ENCODE measurements around the gene PTPRO. TPM values are rescaled to one million over a fixed set of nuclear protein-coding genes. Genes with fewer than 3 reads are reported as not detected.

PTPRO gene
- total RNA-seq, 4 donors from 2014 or later, result 0.19 to 0.94 (median 0.70) TPM

- DNase-seq (no peak), ATAC-seq (peak in 1 of 2 donors; percentile 33)
- no peaks in the 10 kb centered on the region for H3K4me1 ChIP-seq
- H3K27ac ChIP-seq, result no peak overlapping the region
- H3K9me3 ChIP-seq, result no peaks in the 10 kb centered on the region
- intact Hi-C loops (cut with DNase I; ENCODE audit: low total_unique reads), result loop anchor here (5.0 kb wide), 2 partner anchors 48 to 323 kb away; no protein-coding TSS in a partner anchor
- TF ChIP-seq CTCF (IDR thresholded peaks at IDR 0.05 in 4 of 5, conservative IDR thresholded peaks at IDR 0.05 in 1 of 5) (no peak), POLR2A (IDR thresholded peaks at IDR 0.05) (no peak)
- in situ Hi-C loops (cut with MboI; ENCODE audit: low sequenced_read_pairs in 4 of 4), result loop anchor here in 1 of 4 donors (5.0 kb wide), 1 partner anchor 43 kb away; no protein-coding TSS in a partner anchor
- no peaks in the 10 kb centered on the region for H3K27me3 ChIP-seq
- no peaks in the 10 kb centered on the region for H3K36me3 ChIP-seq
- no peak overlapping the region for H3K4me3 ChIP-seq
These were observed 212.0 kb downstream of the PTPRO start for GRCh38 chr12:15534322-15534721.

- TF ChIP-seq POLR2A (IDR thresholded peaks at IDR 0.05), result no peak
- TF ChIP-seq CTCF (IDR thresholded peaks at IDR 0.05 in 4 of 5, conservative IDR thresholded peaks at IDR 0.05 in 1 of 5), result no peak
- peak in 1 of 2 donors; percentile 19 for DNase-seq
- intact Hi-C loops (cut with DNase I; ENCODE audit: low total_unique reads), result loop anchor here (5.0 kb wide), 2 partner anchors 47 to 322 kb away; no protein-coding TSS in a partner anchor
These were observed 212.6 kb downstream of the PTPRO start for GRCh38 chr12:15534874-15535273.

GRCh38 chr12:15535352-15535781 lies 213.1 kb downstream of the PTPRO start:
- Histone ChIP-seq H3K27ac (peak overlapping the region in 2 of 4 donors; percentile 10 to 21), H3K9me3 (no peaks in the 10 kb centered on the region), H3K27me3 (no peaks in the 10 kb centered on the region), H3K4me3 (no peak overlapping the region), H3K36me3 (no peaks in the 10 kb centered on the region), H3K4me1 (no peaks in the 10 kb centered on the region)
- DNase-seq (no peak), ATAC-seq (no peak)
- in situ Hi-C loops (cut with MboI; ENCODE audit: low sequenced_read_pairs in 4 of 4) (no loop called here), intact Hi-C loops (cut with DNase I; ENCODE audit: low total_unique reads) (no loop called here)
- no peak for TF ChIP-seq CTCF (IDR thresholded peaks at IDR 0.05 in 4 of 5, conservative IDR thresholded peaks at IDR 0.05 in 1 of 5)
- no peak for TF ChIP-seq POLR2A (IDR thresholded peaks at IDR 0.05)

More at GRCh38 chr12:15534874-15535273, 212.6 kb downstream of the PTPRO start:
- Histone ChIP-seq H3K9me3 (no peaks in the 10 kb centered on the region), H3K4me1 (no peaks in the 10 kb centered on the region), H3K27ac (peak overlapping the region in 2 of 4 donors; percentile 18 to 21), H3K36me3 (no peaks in the 10 kb centered on the region), H3K27me3 (no peaks in the 10 kb centered on the region), H3K4me3 (no peak overlapping the region)
- in situ Hi-C loops (cut with MboI; ENCODE audit: low sequenced_read_pairs in 4 of 4), result loop anchor here in 1 of 4 donors (5.0 kb wide), 1 partner anchor 42 kb away; no protein-coding TSS in a partner anchor
- no peak for ATAC-seq

GRCh38 chr12:15536446-15536845 lies 214.1 kb downstream of the PTPRO start:
- no peaks in the 10 kb centered on the region for H3K4me1 ChIP-seq
- no peak for DNase-seq
- H3K36me3 ChIP-seq, result no peaks in the 10 kb centered on the region
- H3K9me3 ChIP-seq, result no peaks in the 10 kb centered on the region
- in situ Hi-C loops (cut with MboI; ENCODE audit: low sequenced_read_pairs in 4 of 4) (no loop called here), intact Hi-C loops (cut with DNase I; ENCODE audit: low total_unique reads) (no loop called here)
- TF ChIP-seq POLR2A (IDR thresholded peaks at IDR 0.05), result no peak
- no peak for TF ChIP-seq CTCF (IDR thresholded peaks at IDR 0.05 in 4 of 5, conservative IDR thresholded peaks at IDR 0.05 in 1 of 5)
- no peaks in the 10 kb centered on the region for H3K27me3 ChIP-seq
- H3K4me3 ChIP-seq, result no peak overlapping the region
- no peak for ATAC-seq
- H3K27ac ChIP-seq, result no peak overlapping the region

- H3K36me3 ChIP-seq, result no peaks in the 10 kb centered on the region
- DNase-seq (no peak), ATAC-seq (no peak)
- in situ Hi-C loops (cut with MboI; ENCODE audit: low sequenced_read_pairs in 4 of 4), result no loop called here
- no peaks in the 10 kb centered on the region for H3K4me1 ChIP-seq
- no peaks in the 10 kb centered on the region for H3K9me3 ChIP-seq
- H3K27ac ChIP-seq, result no peak overlapping the region
- no peak overlapping the region for H3K4me3 ChIP-seq
- TF ChIP-seq CTCF (IDR thresholded peaks at IDR 0.05 in 4 of 5, conservative IDR thresholded peaks at IDR 0.05 in 1 of 5) (no peak), POLR2A (IDR thresholded peaks at IDR 0.05) (no peak)
- no peaks in the 10 kb centered on the region for H3K27me3 ChIP-seq
- intact Hi-C loops (cut with DNase I; ENCODE audit: low total_unique reads), result no loop called here
These were observed 216.6 kb downstream of the PTPRO start for GRCh38 chr12:15538881-15539280.

Measured in gastrocnemius medialis (tissue), 4 donors.